NCI-H2029 treated with DMSO at 0.1 percent for 48 hours (cell line): ENCODE results near the gene BASP1.
"Not testable (repeated sequence)": the region's sequence is repeated elsewhere in the genome, so short reads cannot be mapped to it uniquely, and the experiment has no call there.

Experiments used
- DNase-seq: peaks from one replicate; lab custom pipeline; 2025; lab: John Stamatoyannopoulos, UW

Gene BASP1

GRCh38 chr5:17191574-17191973 lies 25.9 kb upstream of the BASP1 start:
- DNase-seq: not testable (repeated sequence)

- DNase-seq: no peak
Measured at GRCh38 chr5:17192191-17192590, 25.2 kb upstream of the BASP1 start.

GRCh38 chr5:17196024-17196423 lies 21.4 kb upstream of the BASP1 start:
- DNase-seq: no peak

GRCh38 chr5:17196697-17197096 lies 20.7 kb upstream of the BASP1 start:
- DNase-seq: no peak

GRCh38 chr5:17203329-17204132 lies 13.9 kb upstream of the BASP1 start:
- peak; percentile 48 for DNase-seq

- DNase-seq: no peak
Measured at GRCh38 chr5:17204133-17204489, 13.3 kb upstream of the BASP1 start.

GRCh38 chr5:17206021-17206420 lies 11.4 kb upstream of the BASP1 start:
- DNase-seq: no peak

- no peak for DNase-seq
Measured at GRCh38 chr5:17212191-17212590, 5.2 kb upstream of the BASP1 start.

GRCh38 chr5:17212996-17213395 lies 4.4 kb upstream of the BASP1 start:
- DNase-seq: no peak

- DNase-seq: no peak
Measured at GRCh38 chr5:17213938-17214337, 3.5 kb upstream of the BASP1 start.

GRCh38 chr5:17214893-17215292 lies 2.5 kb upstream of the BASP1 start:
- no peak for DNase-seq

- DNase-seq: no peak
Measured at GRCh38 chr5:17215361-17215760, 2.1 kb upstream of the BASP1 start.

- DNase-seq: peak; percentile 55
Measured at GRCh38 chr5:17216176-17216973, 1.1 kb upstream of the BASP1 start.

GRCh38 chr5:17216974-17217492 lies 398 bp upstream of the BASP1 start:
- no peak for DNase-seq

- no peak for DNase-seq
Measured at GRCh38 chr5:17218353-17219005, 1.0 kb downstream of the BASP1 start.

- DNase-seq: no peak
Measured at GRCh38 chr5:17219006-17219422, 1.6 kb downstream of the BASP1 start.

GRCh38 chr5:17219469-17219868 lies 2.0 kb downstream of the BASP1 start:
- DNase-seq: no peak

- no peak for DNase-seq
Measured at GRCh38 chr5:17219992-17220391, 2.6 kb downstream of the BASP1 start.

GRCh38 chr5:17220469-17220868 lies 3.0 kb downstream of the BASP1 start:
- no peak for DNase-seq

- DNase-seq: no peak
Measured at GRCh38 chr5:17221843-17222636, 4.6 kb downstream of the BASP1 start.

- no peak for DNase-seq
Measured at GRCh38 chr5:17222664-17223063, 5.2 kb downstream of the BASP1 start.
